MCF 10A (cell line): Measurements from ENCODE around the gene LITAF. TPM values are rescaled to one million over a fixed set of nuclear protein-coding genes. Genes with fewer than 3 reads are reported as not detected.

Experiments used
- BruUV-seq: library from RNA; stranded (reverse); fragments of 400-500 nt; replicated peaks from 2 replicates; lab custom pipeline; 2021; lab: Mats Ljungman, UMichigan
- CTCF ChIA-PET: fragments of 300-600 bp; sonication (Branson Sonifier 250); formaldehyde crosslinking; extraction: SDS; loops from one replicate; lab custom pipeline; 2021; ENCODE audit warnings: antibody characterized with exemption, inconsistent platforms; lab: Yijun Ruan, JAX
- POLR2A ChIA-PET: fragments of 300-600, 350-650 bp; sonication (Branson Sonifier 250); formaldehyde crosslinking; extraction: SDS; loops from one replicate; lab custom pipeline; 2020; ENCODE audit warnings: antibody characterized with exemption, inconsistent platforms; lab: Yijun Ruan, JAX
- DNase-seq: peaks from one replicate; pipeline ENCODE4 v3.0.0-alpha.2; 2018; ENCODE audit not compliant: unreplicated experiment
- H3K27ac Mint-ChIP-seq: one replicate; pipeline ENCODE4 v1.8.0; 2022; ENCODE audit warnings: mild to moderate bottlenecking, low read depth, mixed read lengths; ENCODE audit not compliant: unreplicated experiment
- H3K27me3 Mint-ChIP-seq: one replicate; pipeline ENCODE4 v1.8.0; 2022; ENCODE audit warnings: mixed read lengths; ENCODE audit not compliant: insufficient read depth, unreplicated experiment
- H3K36me3 Mint-ChIP-seq: one replicate; pipeline ENCODE4 v1.8.0; 2022; ENCODE audit warnings: mild to moderate bottlenecking, moderate library complexity, mixed read lengths; ENCODE audit not compliant: insufficient read depth, unreplicated experiment
- H3K4me1 Mint-ChIP-seq: one replicate; pipeline ENCODE4 v1.8.0; 2022; ENCODE audit warnings: mixed read lengths; ENCODE audit not compliant: insufficient read depth, unreplicated experiment
- H3K4me3 Mint-ChIP-seq: one replicate; pipeline ENCODE4 v1.8.0; 2022; ENCODE audit warnings: mild to moderate bottlenecking, moderate library complexity, mixed read lengths; ENCODE audit not compliant: unreplicated experiment
- H3K9me3 Mint-ChIP-seq: one replicate; pipeline ENCODE4 v1.8.0; 2022; ENCODE audit warnings: mixed read lengths; ENCODE audit not compliant: unreplicated experiment
- CTCF ChIP-seq: fragments of 200-600 bp; IDR thresholded peaks from one replicate; pipeline ENCODE4 v1.8.0; 2022; ENCODE audit warnings: antibody characterized with exemption, mild to moderate bottlenecking; ENCODE audit not compliant: unreplicated experiment
- intact Hi-C: fragments of 100-400 bp; cut with micrococcal nuclease; formaldehyde crosslinking; loops from 2 replicates; pipeline ENCODE4 v1.14.1; 2022
- total RNA-seq: library from RNA; stranded (reverse); gene quantifications from 2 replicates; pipeline ENCODE4 v1.2.3, GENCODE V29; 2022

Gene LITAF
- total RNA-seq, 1 experiment from 2014 or later: 120 TPM

DNA sequence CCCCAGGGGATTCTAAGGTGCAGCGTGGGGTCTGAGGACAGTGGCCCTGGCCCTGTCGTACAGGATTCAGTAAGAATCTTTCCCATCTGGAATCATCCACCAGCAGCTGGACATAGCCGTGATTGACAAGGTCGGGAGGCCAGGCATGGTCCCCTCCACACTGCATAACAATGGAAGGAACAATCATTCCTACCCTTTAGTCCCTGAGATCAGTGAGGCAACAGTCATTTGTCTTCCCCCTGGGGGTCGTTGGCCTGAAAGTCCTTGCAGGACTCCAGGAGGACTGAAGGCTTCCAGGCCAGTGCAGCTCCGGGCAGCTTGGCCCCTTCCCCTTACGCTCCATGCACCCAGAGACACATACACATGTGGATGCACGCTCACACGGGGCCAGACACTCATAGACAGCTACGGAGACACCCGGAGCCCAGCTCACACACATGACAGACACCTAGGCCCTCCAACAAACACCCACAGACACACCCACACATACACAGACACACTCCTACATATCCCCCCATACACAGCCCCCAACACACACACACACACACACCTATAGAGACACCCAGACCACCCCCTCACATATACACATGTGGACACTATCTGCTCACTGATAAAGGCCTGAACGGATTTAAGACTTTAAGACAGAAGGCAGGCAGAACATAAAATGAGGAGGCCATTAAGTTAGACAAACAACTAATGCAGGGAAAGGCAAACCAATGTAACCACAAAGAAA lies 42.9 kb downstream of the LITAF start:
- H3K4me1 Mint-ChIP-seq: peaks cover 5% of the 10 kb centered on the region
- no peak overlapping the region for H3K27ac Mint-ChIP-seq
- ChIA-PET CTCF (interaction anchor here (0.5 kb wide), 1 partner anchor 11 kb away, joined by 3 read pairs; no protein-coding TSS in a partner anchor), POLR2A (no interaction called here)
- H3K36me3 Mint-ChIP-seq: peaks cover 31% of the 10 kb centered on the region
- no peak for TF ChIP-seq CTCF
- no peak overlapping the region for H3K4me3 Mint-ChIP-seq
- H3K9me3 Mint-ChIP-seq: no peaks in the 10 kb centered on the region
- no peaks in the 10 kb centered on the region for H3K27me3 Mint-ChIP-seq
- DNase-seq: no peak
- BruUV-seq: no TSS peak
- intact Hi-C loops: no loop called here

DNA sequence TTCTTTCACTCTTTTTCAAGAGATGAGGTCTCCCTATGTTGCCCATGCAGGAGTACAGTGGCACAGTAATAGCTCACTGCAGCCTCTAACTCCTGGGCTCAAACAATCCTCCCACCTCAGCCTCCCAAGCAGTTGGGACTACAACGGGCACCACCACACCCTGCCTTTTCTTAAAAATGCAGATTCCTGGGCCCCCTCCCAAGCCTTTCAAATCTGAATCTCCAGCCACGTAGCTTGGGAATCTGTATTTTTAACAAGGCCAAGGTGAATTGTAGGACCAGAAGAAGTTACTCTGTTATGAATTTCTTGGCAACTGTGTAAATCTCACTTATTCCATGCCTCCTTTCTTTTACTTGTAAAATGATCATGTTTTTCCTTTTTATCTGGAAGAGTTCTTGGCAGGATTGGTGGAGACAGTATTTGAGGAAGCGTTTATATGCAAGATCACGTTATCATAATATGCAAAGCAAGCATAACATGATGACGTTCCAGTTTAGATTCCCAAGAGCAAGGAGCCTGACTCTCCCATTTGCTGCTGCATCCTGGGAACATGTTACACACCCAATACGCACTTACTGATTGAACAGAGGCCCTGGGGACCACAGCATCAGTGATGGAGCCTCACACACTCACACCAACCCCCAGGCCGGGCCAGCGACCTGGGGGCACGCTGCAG lies 44.5 kb downstream of the LITAF start:
- no peaks in the 10 kb centered on the region for H3K27me3 Mint-ChIP-seq
- peaks cover 5% of the 10 kb centered on the region for H3K4me1 Mint-ChIP-seq
- POLR2A ChIA-PET: no interaction called here
- no peak overlapping the region for H3K27ac Mint-ChIP-seq
- CTCF ChIA-PET: no interaction called here
- no peak for DNase-seq
- intact Hi-C loops: no loop called here
- H3K36me3 Mint-ChIP-seq: peaks cover 15% of the 10 kb centered on the region
- H3K4me3 Mint-ChIP-seq: no peak overlapping the region
- BruUV-seq: no TSS peak
- no peaks in the 10 kb centered on the region for H3K9me3 Mint-ChIP-seq
- no peak for TF ChIP-seq CTCF

- no peak for TF ChIP-seq CTCF
- H3K27me3 Mint-ChIP-seq: no peaks in the 10 kb centered on the region
- peaks cover 15% of the 10 kb centered on the region for H3K4me1 Mint-ChIP-seq
- CTCF ChIA-PET: no interaction called here
- no peak overlapping the region for H3K4me3 Mint-ChIP-seq
- no peaks in the 10 kb centered on the region for H3K9me3 Mint-ChIP-seq
- BruUV-seq: no TSS peak
- peaks cover 4% of the 10 kb centered on the region for H3K36me3 Mint-ChIP-seq
- H3K27ac Mint-ChIP-seq: no peak overlapping the region
- POLR2A ChIA-PET: interaction anchor here (0.6 to 0.8 kb wide), 2 partner anchors 42 to 120 kb away, joined by 3 read pairs; no protein-coding TSS in a partner anchor
- DNase-seq: peak; percentile 10
- intact Hi-C loops: no loop called here
Measured at GRCh38 chr16:11539641-11540050, 47.1 kb downstream of the LITAF start.

GRCh38 chr16:11538880-11539279 lies 47.8 kb downstream of the LITAF start:
- no peak overlapping the region for H3K27ac Mint-ChIP-seq
- intact Hi-C loops: no loop called here
- no peak for DNase-seq
- no peaks in the 10 kb centered on the region for H3K27me3 Mint-ChIP-seq
- ChIA-PET CTCF (interaction anchor here (0.6 kb wide), 1 partner anchor 575 kb away, joined by 3 read pairs; no protein-coding TSS in a partner anchor), POLR2A (interaction anchor here (0.6 to 1.9 kb wide), 3 partner anchors 24 to 101 kb away, joined by 3 to 4 read pairs (median 3); no protein-coding TSS in a partner anchor)
- H3K9me3 Mint-ChIP-seq: no peaks in the 10 kb centered on the region
- no peak overlapping the region for H3K4me3 Mint-ChIP-seq
- BruUV-seq: no TSS peak
- H3K36me3 Mint-ChIP-seq: peaks cover 4% of the 10 kb centered on the region
- H3K4me1 Mint-ChIP-seq: peaks cover 20% of the 10 kb centered on the region
- no peak for TF ChIP-seq CTCF
